ENCODE data around the gene SAC3D1.

Gene SAC3D1

DNA sequence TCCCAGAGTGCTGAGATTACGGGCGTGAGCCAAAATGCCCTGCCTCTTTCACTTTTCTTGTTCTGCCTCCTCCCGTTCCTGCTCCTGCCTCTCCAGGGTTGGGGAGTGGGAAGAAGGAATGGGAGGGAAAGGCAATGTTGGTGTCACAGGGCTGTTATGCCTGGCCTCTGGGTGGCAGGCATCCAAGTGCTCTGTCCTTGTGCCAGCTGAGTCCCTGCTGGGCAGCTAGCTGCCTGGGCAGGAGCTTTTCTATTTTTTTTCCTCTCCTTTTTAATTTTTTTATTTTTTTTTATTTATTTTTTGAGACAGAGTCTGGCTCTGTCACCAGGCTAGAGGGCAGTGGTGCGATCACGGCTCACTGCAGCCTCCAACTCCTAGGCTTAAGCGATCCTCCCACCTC is 4.1 kb upstream of the SAC3D1 start:
- intact Hi-C loops (cut with micrococcal nuclease) = no loop called here
- no peak overlapping the region for H3K27ac Mint-ChIP-seq
- H3K4me1 Mint-ChIP-seq (ENCODE audit: low read depth) = peaks cover 18% of the 10 kb centered on the region
- no peak overlapping the region for H3K4me3 Mint-ChIP-seq
- no peaks in the 10 kb centered on the region for H3K9me3 Mint-ChIP-seq
- peaks cover 1% of the 10 kb centered on the region for H3K27me3 Mint-ChIP-seq
- peaks cover 80% of the 10 kb centered on the region for H3K36me3 Mint-ChIP-seq (ENCODE audit: low read depth)

DNA sequence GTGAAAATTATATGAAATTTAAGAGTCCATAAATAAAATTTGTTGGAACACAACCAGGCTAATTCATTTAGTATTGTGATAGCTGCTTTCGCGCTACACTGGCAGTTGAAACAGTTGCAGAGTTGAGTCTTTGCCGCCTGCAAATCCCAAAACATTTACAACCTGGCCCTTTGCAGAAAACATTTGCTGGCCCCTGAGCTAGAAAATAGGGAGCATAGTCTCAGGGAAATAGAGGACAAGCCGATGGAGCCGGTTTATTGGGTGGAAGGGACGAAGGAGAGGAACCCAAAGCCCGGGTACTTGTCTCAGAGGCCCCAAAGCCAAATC is 527 bp upstream of the SAC3D1 start:
- Mint-ChIP-seq H3K4me3 (peak overlapping the region; percentile 80), H3K4me1 (ENCODE audit: low read depth) (peaks cover 53% of the 10 kb centered on the region), H3K9me3 (no peaks in the 10 kb centered on the region), H3K27me3 (peaks cover 1% of the 10 kb centered on the region), H3K36me3 (ENCODE audit: low read depth) (peaks cover 63% of the 10 kb centered on the region), H3K27ac (peak overlapping the region; percentile 94)
- intact Hi-C loops (cut with micrococcal nuclease) = loop anchor here (1.0 to 5.0 kb wide), 2 partner anchors 13 to 42 kb away; partner anchors contain the start of genes CDCA5, SNX15 and ZFPL1

DNA sequence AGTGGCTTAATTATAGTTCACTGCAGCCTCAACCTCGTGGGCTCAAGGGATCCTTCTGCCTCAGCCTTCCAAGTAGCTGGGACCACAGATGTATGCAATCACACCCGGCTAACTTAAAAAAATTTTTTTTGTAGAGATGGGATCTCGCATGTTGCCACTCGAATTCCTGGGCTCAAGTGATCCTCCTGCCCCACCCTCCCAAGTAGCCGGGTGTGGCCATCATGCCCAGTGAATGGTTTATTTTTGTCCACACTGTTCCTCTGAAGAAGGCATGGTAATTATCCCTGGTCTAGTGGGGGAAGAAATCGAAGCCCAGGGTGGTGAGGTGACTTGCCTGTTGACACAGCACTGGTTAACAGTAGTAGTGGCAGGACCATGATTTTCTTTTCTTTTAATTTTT is 1.9 kb downstream of the SAC3D1 start:
- peak overlapping the region; percentile 74 for H3K27ac Mint-ChIP-seq
- peaks cover 47% of the 10 kb centered on the region for H3K36me3 Mint-ChIP-seq (ENCODE audit: low read depth)
- H3K4me1 Mint-ChIP-seq (ENCODE audit: low read depth) = peaks cover 77% of the 10 kb centered on the region
- no peaks in the 10 kb centered on the region for H3K9me3 Mint-ChIP-seq
- H3K27me3 Mint-ChIP-seq = peaks cover 9% of the 10 kb centered on the region
- peak overlapping the region; percentile 80 for H3K4me3 Mint-ChIP-seq
- intact Hi-C loops (cut with micrococcal nuclease) = loop anchor here (5.0 kb wide), 1 partner anchor 39 kb away; the partner anchor contains the start of genes CDCA5 and ZFPL1

- Mint-ChIP-seq H3K27ac (peak overlapping the region; percentile 74), H3K36me3 (ENCODE audit: low read depth) (peaks cover 37% of the 10 kb centered on the region), H3K4me3 (peak overlapping the region; percentile 11), H3K9me3 (no peaks in the 10 kb centered on the region), H3K4me1 (ENCODE audit: low read depth) (peaks cover 74% of the 10 kb centered on the region), H3K27me3 (peaks cover 14% of the 10 kb centered on the region)
- intact Hi-C loops (cut with micrococcal nuclease) = loop anchor here (5.0 kb wide), 1 partner anchor 38 kb away; the partner anchor contains the start of genes CDCA5 and ZFPL1
These were observed 3.0 kb downstream of the SAC3D1 start for GRCh38 chr11:65043881-65044501.

- intact Hi-C loops (cut with micrococcal nuclease) = no loop called here
- H3K27ac Mint-ChIP-seq = no peak overlapping the region
- no peak overlapping the region for H3K4me3 Mint-ChIP-seq
- H3K27me3 Mint-ChIP-seq = peaks cover 13% of the 10 kb centered on the region
- H3K4me1 Mint-ChIP-seq (ENCODE audit: low read depth) = peaks cover 68% of the 10 kb centered on the region
- H3K36me3 Mint-ChIP-seq (ENCODE audit: low read depth) = peaks cover 30% of the 10 kb centered on the region
- no peaks in the 10 kb centered on the region for H3K9me3 Mint-ChIP-seq
These were observed 4.1 kb downstream of the SAC3D1 start for GRCh38 chr11:65045061-65045460.

GRCh38 chr11:65045728-65046127 is 4.7 kb downstream of the SAC3D1 start:
- H3K4me1 Mint-ChIP-seq (ENCODE audit: low read depth) = peaks cover 67% of the 10 kb centered on the region
- no peak overlapping the region for H3K4me3 Mint-ChIP-seq
- no peaks in the 10 kb centered on the region for H3K9me3 Mint-ChIP-seq
- intact Hi-C loops (cut with micrococcal nuclease) = no loop called here
- H3K36me3 Mint-ChIP-seq (ENCODE audit: low read depth) = peaks cover 27% of the 10 kb centered on the region
- peaks cover 13% of the 10 kb centered on the region for H3K27me3 Mint-ChIP-seq
- no peak overlapping the region for H3K27ac Mint-ChIP-seq

GRCh38 chr11:65047581-65048422 is 6.8 kb downstream of the SAC3D1 start:
- Mint-ChIP-seq H3K27ac (peak overlapping the region; percentile 76), H3K27me3 (peaks cover 20% of the 10 kb centered on the region), H3K9me3 (no peaks in the 10 kb centered on the region), H3K4me3 (peak overlapping the region; percentile 68), H3K4me1 (ENCODE audit: low read depth) (peaks cover 55% of the 10 kb centered on the region), H3K36me3 (ENCODE audit: low read depth) (peaks cover 23% of the 10 kb centered on the region)
- intact Hi-C loops (cut with micrococcal nuclease) = no loop called here

DNA sequence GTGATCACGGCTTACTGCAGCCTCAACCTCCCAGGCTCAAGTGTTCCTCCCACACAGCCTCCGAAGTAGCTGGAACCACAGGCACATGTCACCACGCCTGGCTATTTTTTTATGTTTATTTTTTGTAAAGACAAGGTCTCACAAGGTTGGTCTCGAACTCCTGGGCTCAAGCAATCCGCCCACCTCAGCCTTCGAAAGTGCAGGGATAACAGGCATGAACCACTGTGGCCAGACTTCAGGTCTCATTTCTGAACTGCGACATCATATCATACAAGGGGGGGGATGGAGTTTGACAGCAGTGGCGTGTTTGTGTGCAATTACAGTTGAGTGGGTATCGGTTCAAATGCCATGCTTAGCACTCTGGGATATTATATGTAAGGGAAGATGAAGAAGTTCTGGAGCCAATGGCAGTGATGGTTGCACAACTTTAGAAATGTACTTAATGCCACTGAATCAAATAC is 10.4 kb downstream of the SAC3D1 start:
- intact Hi-C loops (cut with micrococcal nuclease) = no loop called here
- Mint-ChIP-seq H3K9me3 (no peaks in the 10 kb centered on the region), H3K27ac (no peak overlapping the region), H3K36me3 (ENCODE audit: low read depth) (no peaks in the 10 kb centered on the region), H3K4me1 (ENCODE audit: low read depth) (peaks cover 36% of the 10 kb centered on the region), H3K4me3 (no peak overlapping the region), H3K27me3 (peaks cover 35% of the 10 kb centered on the region)

- H3K4me3 Mint-ChIP-seq = no peak overlapping the region
- intact Hi-C loops (cut with micrococcal nuclease) = no loop called here
- H3K27ac Mint-ChIP-seq = peak overlapping the region; percentile 20
- peaks cover 30% of the 10 kb centered on the region for H3K27me3 Mint-ChIP-seq
- no peaks in the 10 kb centered on the region for H3K9me3 Mint-ChIP-seq
- H3K36me3 Mint-ChIP-seq (ENCODE audit: low read depth) = no peaks in the 10 kb centered on the region
- H3K4me1 Mint-ChIP-seq (ENCODE audit: low read depth) = peaks cover 22% of the 10 kb centered on the region
These were observed 13.0 kb downstream of the SAC3D1 start for GRCh38 chr11:65053827-65054508.

- no peak overlapping the region for H3K4me3 Mint-ChIP-seq
- peaks cover 41% of the 10 kb centered on the region for H3K27me3 Mint-ChIP-seq
- peaks cover 35% of the 10 kb centered on the region for H3K4me1 Mint-ChIP-seq (ENCODE audit: low read depth)
- no peaks in the 10 kb centered on the region for H3K36me3 Mint-ChIP-seq (ENCODE audit: low read depth)
- intact Hi-C loops (cut with micrococcal nuclease) = no loop called here
- no peaks in the 10 kb centered on the region for H3K9me3 Mint-ChIP-seq
- H3K27ac Mint-ChIP-seq = no peak overlapping the region
These were observed 14.5 kb downstream of the SAC3D1 start for GRCh38 chr11:65055538-65055937.

DNA sequence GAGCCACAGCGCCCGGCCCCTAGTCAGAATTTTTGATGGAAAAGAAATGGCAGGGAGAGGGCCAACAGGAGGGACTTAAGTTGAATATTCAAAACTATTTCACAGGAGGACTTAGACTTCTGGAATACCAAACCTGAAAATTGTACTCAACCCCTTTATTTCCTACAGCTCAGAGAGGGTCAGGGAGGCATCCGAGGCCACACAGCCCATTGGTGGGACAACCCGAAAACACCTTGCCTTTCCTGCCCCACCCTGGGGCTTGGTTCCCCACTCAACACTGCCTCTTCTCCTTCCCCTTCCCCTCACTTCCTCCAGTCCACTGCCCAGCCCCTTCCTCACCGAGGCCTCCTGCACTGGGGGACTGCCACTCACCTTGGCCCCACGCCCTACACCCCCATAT is 16.0 kb downstream of the SAC3D1 start:
- Mint-ChIP-seq H3K9me3 (no peaks in the 10 kb centered on the region), H3K27ac (no peak overlapping the region), H3K36me3 (ENCODE audit: low read depth) (no peaks in the 10 kb centered on the region), H3K4me3 (no peak overlapping the region), H3K27me3 (peaks cover 47% of the 10 kb centered on the region), H3K4me1 (ENCODE audit: low read depth) (peaks cover 48% of the 10 kb centered on the region)
- intact Hi-C loops (cut with micrococcal nuclease) = no loop called here

- H3K9me3 Mint-ChIP-seq = no peaks in the 10 kb centered on the region
- no peak overlapping the region for H3K27ac Mint-ChIP-seq
- no peaks in the 10 kb centered on the region for H3K36me3 Mint-ChIP-seq (ENCODE audit: low read depth)
- H3K4me1 Mint-ChIP-seq (ENCODE audit: low read depth) = peaks cover 53% of the 10 kb centered on the region
- intact Hi-C loops (cut with micrococcal nuclease) = no loop called here
- no peak overlapping the region for H3K4me3 Mint-ChIP-seq
- H3K27me3 Mint-ChIP-seq = peaks cover 47% of the 10 kb centered on the region
These were observed 16.5 kb downstream of the SAC3D1 start for GRCh38 chr11:65057526-65057925.

GRCh38 chr11:65058012-65058411 is 17.0 kb downstream of the SAC3D1 start:
- H3K9me3 Mint-ChIP-seq = no peaks in the 10 kb centered on the region
- no peak overlapping the region for H3K27ac Mint-ChIP-seq
- peaks cover 56% of the 10 kb centered on the region for H3K4me1 Mint-ChIP-seq (ENCODE audit: low read depth)
- H3K27me3 Mint-ChIP-seq = peaks cover 45% of the 10 kb centered on the region
- intact Hi-C loops (cut with micrococcal nuclease) = no loop called here
- H3K36me3 Mint-ChIP-seq (ENCODE audit: low read depth) = no peaks in the 10 kb centered on the region
- no peak overlapping the region for H3K4me3 Mint-ChIP-seq

All from dendritic cell treated with granulocyte-macrophage colony-stimulating factor and Interleukin-4, amounts not matched to agents 40 ng/mL and 50 ng/mL, for 4 days (primary cell).